ENCODE results near the gene DPYSL4. TPM values are rescaled to one million over a fixed set of nuclear protein-coding genes. Genes with fewer than 3 reads are reported as not detected.
A peak's percentile ranks its signal among the peaks of the same experiment; 100 is the strongest.

The DPYSL4 gene
- total and polyA plus RNA-seq, 2 of the 13 experiments (the other 11 are each of a cell fraction or from before 2014, with no cell fraction given): 0.84 to 1.2 TPM

DNA sequence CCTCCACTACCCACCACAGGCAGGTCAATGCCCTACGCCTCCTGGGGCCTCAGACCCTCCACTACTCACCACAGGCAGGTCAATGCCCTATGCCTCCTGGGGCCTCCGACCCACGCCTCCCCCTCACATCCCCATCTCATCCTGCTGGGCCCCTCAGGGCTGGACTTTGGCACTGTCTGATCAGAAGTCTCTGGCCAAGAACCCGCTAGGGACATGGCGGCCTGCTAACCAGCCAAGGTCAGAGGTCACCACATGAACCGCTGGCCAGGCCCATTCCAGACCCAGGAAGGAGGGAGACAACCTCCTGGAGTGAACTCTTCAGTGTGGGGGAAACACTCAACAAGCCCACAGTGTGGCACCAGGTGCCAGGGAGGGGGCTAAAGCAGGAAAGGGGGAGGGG lies 65.2 kb downstream of the DPYSL4 start (continued):
- TF ChIP-seq NFKB2 (CRISPR knock-in tag; IDR thresholded peaks at IDR 0.05; ENCODE audit: borderline replicate concordance): no peak
- TF ChIP-seq SKI (IDR thresholded peaks at IDR 0.05; ENCODE audit: partially characterized antibody): peak; percentile 28

DNA sequence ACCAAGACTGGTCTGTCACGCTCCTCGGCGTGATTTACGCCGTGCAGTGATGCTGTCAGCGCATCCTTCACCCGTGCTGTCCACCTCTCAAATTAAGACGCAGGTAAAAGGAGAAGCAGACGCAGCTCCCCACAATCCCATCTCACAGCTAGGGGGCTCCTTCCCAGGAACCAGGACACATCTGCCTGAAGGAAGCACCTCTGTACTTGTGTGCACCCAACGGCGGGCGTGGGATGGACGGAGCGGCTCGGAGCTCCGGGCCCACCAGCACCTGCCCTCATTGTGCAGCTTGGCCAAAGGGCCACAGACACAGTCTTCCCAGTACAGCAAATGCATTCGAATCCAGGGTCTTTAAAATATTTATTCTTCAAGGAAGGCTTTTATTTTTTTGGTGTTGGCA lies 65.7 kb downstream of the DPYSL4 start:
- Histone ChIP-seq H3K27ac (ENCODE audit: extremely low read length, insufficient read depth, low read length) (peak overlapping the region; percentile 41), H3K4me2 (ENCODE audit: low read depth, low read length) (peak overlapping the region; percentile 47), H2AFZ (ENCODE audit: low read length) (no peak overlapping the region), H3K4me1 (ENCODE audit: insufficient read depth, low read length) (peaks cover 44% of the 10 kb centered on the region), H3K79me2 (ENCODE audit: insufficient read depth, low read length) (no peaks in the 10 kb centered on the region), H3K9me3 (ENCODE audit: low read length) (no peaks in the 10 kb centered on the region), H3K4me3 (replicated peaks in 1 of 3; ENCODE audit: insufficient read depth in 1 of 3, low read depth in 2 of 3, low read length in 3 of 3) (no peak overlapping the region; a peak in 1 of 6 replicates), H3K36me3 (replicated peaks in 1 of 2; ENCODE audit: control insufficient read depth in 1 of 2, insufficient read depth in 2 of 2, low read length in 2 of 2) (no peaks in the 10 kb centered on the region), H3K9ac (ENCODE audit: insufficient read depth, low read depth, low read length) (no peak overlapping the region), H3K27me3 (ENCODE audit: control insufficient read depth in 1 of 2, insufficient read depth in 2 of 2, low read length in 2 of 2) (no peaks in the 10 kb centered on the region), H4K20me1 (ENCODE audit: insufficient read depth, low read length) (no peaks in the 10 kb centered on the region)
- FAIRE-seq: no peak
- ChIA-PET CTCF (ENCODE audit: low intra/inter-chr PET ratio, low total read pairs) (no interaction called here), POLR2A (interaction anchor here (1.0 kb wide), 1 partner anchor 30 kb away, joined by 3 read pairs; no protein-coding TSS in a partner anchor)
- WGBS (ENCODE audit: low lambda C conversion rate): 93% methylated on average over 16 of the region's 17 CpGs
- BruUV-seq (replicated peaks): no TSS peak
- ATAC-seq: no peak
- intact Hi-C loops (cut with micrococcal nuclease; ENCODE audit: unreplicated experiment) (no loop called here), in situ Hi-C loops (cut with HindIII; ENCODE audit: extremely low pct_ligation_motif_present, low pct_unique_long_range_greater_than_20kb) (no loop called here)
- no peak for DNase-seq (ENCODE audit: low spot score)
- TF ChIP-seq, protein P1, sequence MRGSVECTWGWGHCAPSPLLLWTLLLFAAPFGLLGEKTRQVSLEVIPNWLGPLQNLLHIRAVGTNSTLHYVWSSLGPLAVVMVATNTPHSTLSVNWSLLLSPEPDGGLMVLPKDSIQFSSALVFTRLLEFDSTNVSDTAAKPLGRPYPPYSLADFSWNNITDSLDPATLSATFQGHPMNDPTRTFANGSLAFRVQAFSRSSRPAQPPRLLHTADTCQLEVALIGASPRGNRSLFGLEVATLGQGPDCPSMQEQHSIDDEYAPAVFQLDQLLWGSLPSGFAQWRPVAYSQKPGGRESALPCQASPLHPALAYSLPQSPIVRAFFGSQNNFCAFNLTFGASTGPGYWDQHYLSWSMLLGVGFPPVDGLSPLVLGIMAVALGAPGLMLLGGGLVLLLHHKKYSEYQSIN (CRISPR knock-in tag; IDR thresholded peaks at IDR 0.05; ENCODE audit: borderline replicate concordance): no peak
- TF ChIP-seq PITX1 (CRISPR knock-in tag; IDR thresholded peaks at IDR 0.05): no peak
- TF ChIP-seq, protein P2, sequence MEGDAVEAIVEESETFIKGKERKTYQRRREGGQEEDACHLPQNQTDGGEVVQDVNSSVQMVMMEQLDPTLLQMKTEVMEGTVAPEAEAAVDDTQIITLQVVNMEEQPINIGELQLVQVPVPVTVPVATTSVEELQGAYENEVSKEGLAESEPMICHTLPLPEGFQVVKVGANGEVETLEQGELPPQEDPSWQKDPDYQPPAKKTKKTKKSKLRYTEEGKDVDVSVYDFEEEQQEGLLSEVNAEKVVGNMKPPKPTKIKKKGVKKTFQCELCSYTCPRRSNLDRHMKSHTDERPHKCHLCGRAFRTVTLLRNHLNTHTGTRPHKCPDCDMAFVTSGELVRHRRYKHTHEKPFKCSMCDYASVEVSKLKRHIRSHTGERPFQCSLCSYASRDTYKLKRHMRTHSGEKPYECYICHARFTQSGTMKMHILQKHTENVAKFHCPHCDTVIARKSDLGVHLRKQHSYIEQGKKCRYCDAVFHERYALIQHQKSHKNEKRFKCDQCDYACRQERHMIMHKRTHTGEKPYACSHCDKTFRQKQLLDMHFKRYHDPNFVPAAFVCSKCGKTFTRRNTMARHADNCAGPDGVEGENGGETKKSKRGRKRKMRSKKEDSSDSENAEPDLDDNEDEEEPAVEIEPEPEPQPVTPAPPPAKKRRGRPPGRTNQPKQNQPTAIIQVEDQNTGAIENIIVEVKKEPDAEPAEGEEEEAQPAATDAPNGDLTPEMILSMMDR (CRISPR knock-in tag; IDR thresholded peaks at IDR 0.05): peak; percentile 16; the same call in 1 of the 2 replicates
